Astrocyte (in vitro differentiated cells and primary cell): ENCODE data around the gene ROPN1B.
"Not testable (repeated sequence)": the region's sequence is repeated elsewhere in the genome, so short reads cannot be mapped to it uniquely, and the experiment has no call there.

Experiments
- CTCF ChIP-seq: IDR thresholded peaks from 2 replicates; pipeline ENCODE4 v1.5.1; 2011; ENCODE audit warnings: low read depth, mild to moderate bottlenecking, inconsistent platforms, low read length, moderate library complexity; ENCODE audit not compliant: insufficient read depth
- EZH2 ChIP-seq: IDR thresholded peaks from 2 replicates; pipeline ENCODE4 v1.6.1; 2012; ENCODE audit warnings: mild to moderate bottlenecking, low read length, inconsistent platforms; ENCODE audit not compliant: insufficient read depth

- not testable (repeated sequence) for TF ChIP-seq CTCF, EZH2
Measured at GRCh38 chr3:125947806-125948205, 21.2 kb upstream of the ROPN1B start.
